HL-60 (cell line): ENCODE results near the gene SYK.

Experiments
- DNase-seq, 2 experiments: peaks; one replicate each; pipeline ENCODE4 v3.0.0-alpha.2; 2010 to 2020; ENCODE audit warnings: low read depth in 1 of 2, low spot score in 1 of 2
- H3K27ac ChIP-seq: fragments of 250-450 bp; sonication (Bioruptor Pico); replicated peaks from 2 replicates; pipeline ENCODE4 v1.5.1; 2020; ENCODE audit warnings: mild to moderate bottlenecking, moderate library complexity
- H3K27me3 ChIP-seq: fragments of 250-450 bp; sonication (Bioruptor Pico); 2 replicates; pipeline ENCODE4 v1.5.1; 2021; ENCODE audit warnings: mild to moderate bottlenecking, moderate library complexity; ENCODE audit not compliant: insufficient read depth, poor library complexity, severe bottlenecking
- H3K4me3 ChIP-seq: replicated peaks from 2 replicates; pipeline ENCODE4 v1.5.1; 2011; ENCODE audit warnings: mild to moderate bottlenecking, control low read depth, low read length; ENCODE audit not compliant: insufficient read depth
- CTCF ChIP-seq: IDR thresholded peaks from one replicate; pipeline ENCODE4 v1.5.1; 2011; ENCODE audit warnings: low read length, control low read depth, inconsistent platforms; ENCODE audit not compliant: insufficient read depth
- GABPA ChIP-seq: IDR thresholded peaks from 2 replicates; pipeline ENCODE4 v1.6.1; 2012; ENCODE audit warnings: low read depth
- POLR2AphosphoS5 ChIP-seq: IDR thresholded peaks from 2 replicates; pipeline ENCODE4 v1.6.1; 2012; ENCODE audit warnings: low read depth
- REST ChIP-seq: IDR thresholded peaks from 2 replicates; pipeline ENCODE4 v1.6.1; 2012; ENCODE audit warnings: low read depth; ENCODE audit not compliant: insufficient replicate concordance
- SPI1 ChIP-seq: IDR thresholded peaks from 2 replicates; pipeline ENCODE4 v1.6.1; 2012; ENCODE audit warnings: low read depth, mild to moderate bottlenecking, borderline replicate concordance

SYK gene

GRCh38 chr9:90767523-90768100, 34.0 kb upstream of the SYK start:
- no peak overlapping the region for H3K4me3 ChIP-seq
- TF ChIP-seq SPI1 (no peak), POLR2AphosphoS5 (no peak), REST (no peak), GABPA (no peak), CTCF (no peak)
- DNase-seq: no peak
- H3K27ac ChIP-seq: no peak overlapping the region
- no peaks in the 10 kb centered on the region for H3K27me3 ChIP-seq

- no peaks in the 10 kb centered on the region for H3K27me3 ChIP-seq
- TF ChIP-seq POLR2AphosphoS5 (no peak), GABPA (no peak), SPI1 (peak; percentile 96), REST (no peak), CTCF (no peak)
- DNase-seq: peak in 1 of 2 experiments; percentile 63
- no peak overlapping the region for H3K4me3 ChIP-seq
- H3K27ac ChIP-seq: peak overlapping the region; percentile 14; the same call in 1 of the 2 replicates
These were observed 31.4 kb upstream of the SYK start for GRCh38 chr9:90770182-90770738.

- Histone ChIP-seq H3K4me3 (no peak overlapping the region), H3K27me3 (no peaks in the 10 kb centered on the region), H3K27ac (no peak overlapping the region; the same call in 1 of the 2 replicates)
- no peak for DNase-seq
- TF ChIP-seq GABPA: no peak
- no peak for TF ChIP-seq REST
- TF ChIP-seq POLR2AphosphoS5: no peak
- no peak for TF ChIP-seq CTCF
- TF ChIP-seq SPI1: no peak
These were observed 30.7 kb upstream of the SYK start for GRCh38 chr9:90770927-90771326.
